GM11168 (cell line): ENCODE data around the gene SFMBT2.

Experiments
- in situ Hi-C: fragments of 300-500 bp; cut with MboI; formaldehyde crosslinking; loops from one replicate; pipeline ENCODE4 v1.12.0; 2022; ENCODE audit warnings: low sequenced_read_pairs; ENCODE audit not compliant: unreplicated experiment

The SFMBT2 gene

DNA sequence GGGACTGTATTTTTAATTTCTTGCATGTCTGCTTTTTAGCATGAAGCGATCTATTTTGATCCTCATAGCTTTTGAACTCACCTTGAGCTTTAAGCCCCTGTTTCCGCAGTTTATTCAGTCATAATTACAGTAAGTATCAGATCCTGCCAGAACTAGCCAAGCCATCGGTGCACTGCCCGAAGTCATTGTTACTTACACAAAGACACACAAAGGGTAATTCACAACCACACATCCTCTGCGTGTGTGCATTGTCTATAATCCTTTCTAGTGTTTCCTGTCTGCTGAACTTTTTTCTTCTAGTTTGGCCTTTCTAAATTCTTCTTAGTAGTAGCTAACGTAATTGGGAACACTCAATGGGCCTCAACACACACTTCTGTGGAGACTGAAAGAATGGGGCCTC, 133.0 kb downstream of the SFMBT2 start:
- in situ Hi-C loops, result no loop called here

DNA sequence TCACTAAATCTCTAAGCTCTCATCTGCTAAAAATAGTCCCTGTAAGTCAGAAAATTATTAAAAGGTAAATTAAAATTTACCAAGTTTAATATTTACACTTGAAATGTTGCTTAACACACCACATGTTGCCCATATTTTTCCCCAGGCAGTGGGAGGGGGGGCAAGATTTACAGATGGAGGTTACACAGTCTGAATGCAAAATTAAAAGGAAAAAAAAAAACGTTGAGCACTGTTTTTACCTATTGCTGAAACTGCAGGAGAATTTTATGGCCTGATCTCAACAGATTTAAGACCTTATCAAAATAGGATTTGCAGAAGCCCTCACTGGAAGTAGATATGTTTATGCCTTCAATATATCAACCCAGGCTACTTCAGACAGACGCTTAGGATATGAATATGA, 133.4 kb downstream of the SFMBT2 start:
- in situ Hi-C loops, result no loop called here

DNA sequence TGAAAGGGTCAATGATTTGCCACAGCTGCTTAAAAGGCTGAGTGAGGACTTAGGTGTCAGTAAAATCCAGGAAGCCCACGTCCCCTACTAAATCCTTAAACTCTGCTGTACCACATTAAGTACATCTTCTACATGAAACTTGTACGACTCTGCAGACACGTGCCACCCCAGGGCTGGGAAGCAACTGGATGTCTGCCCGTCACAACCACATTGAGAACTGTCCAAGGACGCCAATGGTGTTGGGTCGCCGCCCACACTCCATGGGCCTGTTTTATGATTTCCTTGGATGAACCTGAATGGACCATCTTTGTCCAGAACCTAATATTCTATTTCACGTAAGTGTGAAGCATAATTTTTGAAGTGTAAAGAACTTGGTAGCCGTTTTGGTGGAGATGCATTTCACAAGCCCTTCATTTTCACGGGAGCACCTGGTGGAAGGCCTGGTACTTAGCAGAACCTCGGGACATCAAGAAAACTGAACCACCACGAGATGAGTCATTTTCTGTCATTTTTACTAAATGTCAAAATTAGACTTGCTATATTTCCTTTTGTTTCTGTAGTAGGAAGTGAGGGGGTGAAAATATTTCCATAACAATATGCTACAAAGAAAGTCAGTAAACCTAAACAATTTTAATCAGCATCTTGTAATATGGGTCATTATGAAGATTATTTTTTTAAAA, 134.9 kb downstream of the SFMBT2 start:
- in situ Hi-C loops, result no loop called here

DNA sequence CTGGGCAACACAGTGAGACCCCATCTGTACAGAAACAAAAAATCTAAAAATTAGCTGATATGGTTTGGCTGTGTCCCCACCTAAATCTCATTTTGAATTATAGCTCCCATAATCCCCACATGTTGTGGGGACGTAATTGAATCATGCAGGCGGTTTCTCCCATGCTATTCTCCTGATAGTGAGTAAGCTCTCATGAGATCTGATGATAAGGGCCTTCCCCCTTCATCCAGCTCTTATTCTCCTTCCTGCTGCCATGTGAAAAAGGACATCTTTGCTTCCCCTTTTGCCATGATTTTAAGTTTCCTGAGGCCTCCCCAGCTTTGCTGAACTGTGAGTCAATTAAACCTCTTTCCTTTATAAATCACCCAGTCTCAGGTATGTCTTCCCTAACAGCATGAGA, 136.5 kb downstream of the SFMBT2 start:
- in situ Hi-C loops, result no loop called here

DNA sequence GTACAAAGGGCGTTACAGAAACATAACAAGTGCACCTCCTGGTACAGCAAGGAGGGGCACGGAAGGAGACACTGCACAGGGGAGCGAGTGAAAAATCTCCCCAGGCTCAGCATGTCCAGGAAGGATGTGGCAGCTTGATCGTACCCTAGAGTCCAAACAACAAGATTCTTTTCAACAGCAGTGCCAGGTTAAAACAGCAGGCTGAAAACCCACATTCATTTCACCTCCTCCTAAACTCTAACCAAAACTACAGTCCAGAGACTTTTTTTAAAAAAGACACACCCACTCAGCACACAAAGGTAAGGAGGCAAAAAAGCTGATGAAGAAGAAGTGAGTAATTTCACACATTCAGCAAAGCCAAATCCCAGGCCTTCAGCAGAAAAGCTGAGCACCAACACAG, 138.8 kb downstream of the SFMBT2 start:
- in situ Hi-C loops, result no loop called here

DNA sequence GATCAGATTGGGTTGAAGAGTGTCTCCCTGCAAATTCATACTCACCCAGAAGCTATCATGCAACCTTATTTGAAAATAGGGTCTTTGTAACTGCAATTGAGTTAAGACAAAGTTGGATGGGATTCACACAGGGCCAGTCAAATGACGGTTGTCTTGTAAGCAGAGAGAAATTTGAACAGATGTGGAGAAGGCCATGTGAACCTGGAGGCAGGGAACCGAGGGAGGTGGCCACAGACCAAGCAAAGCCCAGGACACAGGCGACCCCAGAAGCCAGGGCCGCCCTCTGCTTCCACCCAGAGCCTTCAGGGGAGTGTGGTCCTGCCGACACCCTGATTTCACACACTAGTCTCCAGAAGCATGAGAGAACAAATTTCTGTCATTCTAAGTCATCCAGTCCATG, 140.8 kb downstream of the SFMBT2 start:
- in situ Hi-C loops, result no loop called here

DNA sequence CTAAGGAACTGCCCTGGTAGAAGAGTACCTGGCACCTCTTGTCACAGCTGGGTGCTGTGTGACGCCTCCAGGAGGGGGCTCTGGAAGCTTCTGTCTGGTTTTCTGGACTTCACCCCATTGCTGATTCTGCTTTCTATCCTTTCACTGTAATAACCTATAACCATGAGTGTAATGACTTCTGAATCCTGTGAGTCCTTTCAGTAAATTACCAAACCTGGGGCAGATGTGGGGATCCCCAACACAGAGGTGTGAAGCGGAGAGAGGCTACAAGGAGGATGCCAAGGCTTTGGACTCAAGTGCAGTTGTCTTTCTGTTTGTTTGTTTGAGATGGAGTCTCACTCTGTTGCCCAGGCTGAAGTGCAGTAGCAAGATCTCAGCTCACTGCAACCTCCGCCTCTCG, 143.7 kb downstream of the SFMBT2 start:
- in situ Hi-C loops, result no loop called here

DNA sequence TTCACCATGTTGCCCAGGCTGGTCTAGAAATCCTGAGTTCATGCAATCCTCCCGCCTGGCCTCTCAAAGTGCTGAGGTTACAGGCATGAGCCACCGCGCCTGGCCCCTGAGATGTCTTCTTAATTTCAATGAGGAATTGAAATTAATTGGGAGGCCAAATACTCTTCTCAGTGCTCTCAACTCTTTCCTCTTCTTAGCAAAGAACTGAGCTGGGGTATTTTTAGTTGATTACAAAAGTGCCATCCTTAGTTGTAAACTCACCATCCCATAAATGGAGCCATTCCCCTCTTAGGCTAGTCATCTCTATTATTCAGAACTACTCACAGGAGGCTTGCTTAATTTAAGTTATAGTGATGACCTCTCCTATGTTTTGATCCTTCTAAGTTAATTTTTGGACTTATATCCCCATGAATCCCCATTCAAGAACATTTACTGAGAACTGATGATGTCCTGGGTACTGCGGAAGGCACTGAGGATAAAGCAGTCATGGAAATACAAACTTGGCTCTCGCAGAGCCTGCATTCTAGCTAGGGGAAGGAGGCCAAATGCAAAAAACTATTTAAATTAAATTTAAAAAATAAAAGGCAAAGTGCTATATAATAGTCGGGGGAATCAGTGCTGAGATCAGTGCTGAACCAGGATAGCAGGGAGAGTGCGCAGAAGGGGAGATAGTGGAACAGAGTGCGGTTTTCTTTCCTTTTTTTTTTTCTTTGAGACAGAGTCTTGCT, 145.3 kb downstream of the SFMBT2 start:
- in situ Hi-C loops, result no loop called here

DNA sequence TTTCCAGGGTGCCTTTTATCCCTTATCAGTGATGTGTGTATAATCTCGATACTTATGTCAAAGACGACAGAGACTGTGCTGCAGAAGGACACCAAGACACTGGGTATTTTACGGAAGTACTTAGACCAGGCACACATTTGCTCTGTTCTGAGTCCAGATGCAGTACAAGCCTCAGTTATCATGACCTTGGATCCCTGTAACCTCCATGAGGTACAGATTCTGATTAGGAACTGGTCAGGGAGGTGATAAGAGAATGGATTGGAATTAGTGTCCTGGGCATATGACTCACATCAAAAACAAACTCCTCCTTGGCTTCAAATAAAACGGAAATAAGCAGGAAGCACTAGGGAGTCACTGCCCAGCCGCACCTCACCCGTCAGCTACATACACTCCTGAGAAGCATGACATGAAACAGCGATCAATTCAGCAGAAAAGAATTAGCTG, 146.5 kb downstream of the SFMBT2 start:
- in situ Hi-C loops, result no loop called here

DNA sequence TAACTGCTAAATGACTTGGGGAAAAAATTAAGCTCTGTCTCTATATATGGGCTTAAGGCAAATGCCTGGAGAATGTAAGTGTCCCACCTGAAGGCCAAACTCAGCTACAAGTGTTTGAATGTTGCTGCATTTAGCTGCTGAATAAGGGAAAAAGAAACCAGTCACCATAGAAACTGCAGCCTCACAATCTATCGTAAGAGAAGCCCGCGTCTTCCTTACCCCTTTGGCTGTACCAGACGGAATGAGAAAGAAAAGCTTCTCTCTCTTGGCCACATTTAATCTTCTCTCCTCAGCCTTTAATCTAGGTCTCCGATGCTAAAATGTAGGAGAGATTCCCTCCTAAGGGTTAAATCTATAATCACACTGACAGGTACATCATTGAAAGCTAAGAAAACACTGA, 147.2 kb downstream of the SFMBT2 start:
- in situ Hi-C loops, result no loop called here

DNA sequence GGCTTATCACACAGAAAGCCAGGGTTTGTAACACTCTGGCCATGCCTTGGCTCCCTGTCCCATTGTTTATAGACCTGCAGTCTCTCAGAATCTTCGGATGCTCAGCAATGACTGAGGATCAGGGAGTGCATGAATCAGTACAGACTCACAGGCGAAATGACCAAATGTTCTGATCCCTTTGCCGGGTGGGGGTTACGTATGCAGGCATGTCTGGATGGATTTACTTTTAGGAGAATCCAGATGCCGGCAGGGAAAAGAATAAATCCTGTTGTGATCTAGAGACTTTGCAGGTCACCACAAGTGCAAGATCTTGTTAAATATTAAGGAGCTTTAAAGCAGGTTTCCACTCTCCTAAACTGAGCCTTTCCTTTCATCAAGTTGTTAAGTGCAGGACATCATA, 149.5 kb downstream of the SFMBT2 start:
- in situ Hi-C loops, result no loop called here

DNA sequence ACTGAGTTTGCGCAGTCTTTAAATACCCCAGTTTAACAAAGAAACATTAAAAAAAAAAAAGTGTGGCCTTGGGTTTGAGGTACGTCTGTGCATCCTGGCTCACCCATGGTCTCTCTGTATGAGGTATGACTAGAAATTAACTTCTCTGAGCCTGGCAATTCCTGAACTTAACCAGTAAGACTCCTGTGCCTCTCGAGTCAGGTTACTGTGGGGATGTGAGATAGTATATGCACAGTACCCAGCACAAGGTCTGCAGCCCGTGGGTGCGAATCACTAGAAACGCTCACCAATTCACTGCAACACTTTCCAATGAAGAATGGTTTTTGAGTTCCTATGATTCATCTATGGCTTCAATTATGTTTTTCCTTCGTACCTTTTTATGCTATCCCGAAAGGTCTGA, 149.9 kb downstream of the SFMBT2 start:
- in situ Hi-C loops, result no loop called here

DNA sequence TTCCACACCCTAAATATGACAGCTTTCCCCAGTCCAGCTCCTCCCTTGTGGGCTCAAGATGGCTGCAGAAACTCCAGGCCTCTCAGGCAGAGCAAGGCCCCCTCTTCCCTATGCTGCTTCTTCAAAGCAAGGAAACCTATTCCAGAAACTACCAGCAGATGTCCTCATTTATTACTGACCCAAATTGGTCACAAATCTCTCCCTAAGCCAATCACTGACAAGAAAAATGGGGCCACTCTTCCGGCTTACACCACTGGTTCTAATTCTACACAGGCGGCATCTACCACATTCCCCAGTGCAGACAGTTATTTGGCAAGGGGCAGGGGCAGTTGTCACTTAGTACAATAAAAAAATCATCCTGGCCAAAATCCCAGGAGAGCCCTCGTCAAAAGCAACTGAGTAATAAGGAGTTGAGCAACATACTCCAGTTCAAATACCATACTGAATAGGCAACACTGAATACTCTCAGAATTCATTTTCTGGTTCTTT, 150.4 kb downstream of the SFMBT2 start:
- in situ Hi-C loops, result no loop called here

DNA sequence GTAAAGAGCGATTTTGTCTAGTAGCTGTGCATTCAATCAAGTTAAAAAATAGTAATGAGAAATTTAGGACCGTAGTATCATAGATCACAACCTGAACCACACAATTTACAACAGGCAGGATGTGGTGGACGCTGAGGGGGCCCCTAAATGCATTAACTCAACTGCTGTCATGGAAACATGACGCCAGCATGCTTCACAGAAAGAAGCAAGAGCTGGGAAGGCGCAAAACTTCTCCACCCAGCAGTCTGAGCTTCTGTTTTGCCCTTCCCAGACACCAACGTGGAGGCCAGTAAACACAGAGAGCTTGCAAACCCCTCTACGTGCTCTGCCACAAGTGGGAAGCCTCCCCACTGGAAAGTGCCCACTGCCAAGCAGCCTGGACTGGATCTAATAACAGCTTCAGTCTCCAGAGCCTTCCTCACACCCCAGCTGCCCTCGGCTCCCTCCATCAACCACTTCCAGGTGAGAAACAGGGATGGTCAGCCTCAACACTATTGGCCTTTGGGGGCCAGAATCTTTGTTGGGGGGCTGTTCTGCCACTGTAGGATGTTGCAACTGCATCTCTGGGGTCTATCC, 151.8 kb downstream of the SFMBT2 start:
- in situ Hi-C loops, result no loop called here

DNA sequence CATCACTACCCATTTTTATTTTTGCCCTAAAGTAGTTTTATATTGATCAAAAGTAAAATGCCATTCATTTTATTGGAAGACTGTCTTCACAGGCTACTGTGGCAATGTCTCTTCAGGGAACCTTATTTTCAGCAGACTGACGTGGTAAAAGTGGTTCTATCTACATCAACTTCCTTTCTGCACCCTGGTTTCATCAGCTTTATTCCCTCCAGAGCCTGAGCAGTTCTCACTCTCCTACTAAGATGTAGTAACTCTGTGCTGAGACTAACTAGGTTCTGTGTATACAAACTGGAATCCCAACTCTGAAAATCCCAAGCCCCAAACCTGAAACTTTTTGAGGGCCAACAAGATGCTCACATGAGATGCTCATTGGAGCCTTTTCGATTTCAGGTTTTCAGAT, 155.3 kb downstream of the SFMBT2 start:
- in situ Hi-C loops, result no loop called here

DNA sequence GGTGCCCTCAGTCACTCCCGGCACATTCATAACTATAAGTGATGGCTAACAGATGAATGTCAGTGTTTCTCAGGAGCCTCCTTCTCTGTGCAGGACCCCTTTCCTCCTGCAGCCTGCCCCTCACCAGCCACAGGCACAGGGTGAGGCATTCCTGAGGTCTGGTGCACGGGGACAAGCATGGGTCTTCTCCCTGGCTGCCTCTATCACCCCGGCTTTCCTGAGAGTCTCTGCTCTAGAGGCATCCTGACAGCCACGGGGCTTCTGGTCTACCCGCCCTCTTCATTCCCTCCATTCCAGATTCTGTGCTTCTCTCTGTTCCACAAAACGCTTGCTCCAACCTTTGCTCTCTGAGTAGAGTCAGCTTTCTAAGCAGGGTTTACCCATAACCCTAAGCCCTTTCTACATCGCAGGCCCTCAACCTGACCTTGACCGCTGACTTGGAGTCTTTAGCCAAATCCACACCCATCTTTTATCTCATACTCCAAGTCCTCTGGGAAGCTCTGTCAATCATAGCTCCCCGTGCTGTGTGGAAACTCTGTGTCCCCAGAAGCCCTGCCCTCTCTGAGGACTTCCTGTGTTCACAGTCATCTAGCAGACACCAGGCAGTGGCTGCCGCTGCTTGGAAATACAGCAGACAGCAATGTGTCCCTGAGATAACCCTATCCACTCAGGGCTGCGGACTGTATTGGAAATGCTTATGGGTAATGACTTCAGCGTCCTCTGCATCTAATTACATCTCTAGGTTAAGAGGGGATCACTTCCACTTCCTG, 159.0 kb downstream of the SFMBT2 start:
- in situ Hi-C loops, result no loop called here

DNA sequence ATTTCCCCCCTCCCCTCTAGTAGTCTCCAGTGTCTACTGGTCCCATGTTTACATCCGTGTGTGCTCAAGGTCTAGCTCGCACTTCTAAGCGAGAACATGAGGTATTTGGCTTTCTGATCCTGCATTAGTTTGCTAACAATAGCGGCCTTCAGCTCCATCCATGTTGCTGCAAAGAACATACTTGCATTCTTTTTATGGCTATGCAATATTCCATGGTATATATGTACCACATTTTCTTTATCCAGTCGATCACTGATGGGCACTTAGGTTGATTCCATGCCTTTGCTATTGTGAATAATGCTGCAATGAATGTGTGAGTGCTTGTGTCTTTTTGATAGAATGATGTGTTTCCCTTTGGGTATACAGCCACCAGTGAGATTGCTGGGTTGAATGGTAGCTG, 160.6 kb downstream of the SFMBT2 start:
- in situ Hi-C loops, result no loop called here

DNA sequence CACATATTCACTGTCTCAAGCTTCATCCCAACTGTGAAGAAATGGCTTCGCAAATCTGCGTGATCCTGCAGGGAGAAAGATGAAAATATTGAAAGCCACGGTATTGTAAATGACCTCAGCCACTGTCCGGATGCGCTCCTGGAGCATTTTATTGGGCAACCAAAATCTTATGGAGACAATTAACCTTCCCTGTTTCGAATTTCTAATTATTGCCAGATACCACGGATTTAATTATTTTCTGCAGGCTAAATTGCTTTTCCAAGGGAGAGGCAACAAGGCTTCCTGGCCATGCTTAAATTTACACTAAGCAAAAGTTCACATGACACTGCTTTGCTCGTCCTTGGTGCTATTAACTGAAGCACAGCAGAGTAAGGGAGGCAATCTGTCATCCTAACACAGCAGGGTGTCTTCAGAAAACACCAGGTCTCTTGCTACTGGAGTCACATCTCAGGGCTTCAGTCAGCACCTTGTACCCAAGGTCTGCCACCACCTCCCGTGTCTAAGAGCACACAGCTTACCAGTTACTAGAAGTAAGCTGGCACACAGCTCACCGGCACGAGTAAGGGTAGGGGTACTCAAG, 162.2 kb downstream of the SFMBT2 start:
- in situ Hi-C loops, result no loop called here

DNA sequence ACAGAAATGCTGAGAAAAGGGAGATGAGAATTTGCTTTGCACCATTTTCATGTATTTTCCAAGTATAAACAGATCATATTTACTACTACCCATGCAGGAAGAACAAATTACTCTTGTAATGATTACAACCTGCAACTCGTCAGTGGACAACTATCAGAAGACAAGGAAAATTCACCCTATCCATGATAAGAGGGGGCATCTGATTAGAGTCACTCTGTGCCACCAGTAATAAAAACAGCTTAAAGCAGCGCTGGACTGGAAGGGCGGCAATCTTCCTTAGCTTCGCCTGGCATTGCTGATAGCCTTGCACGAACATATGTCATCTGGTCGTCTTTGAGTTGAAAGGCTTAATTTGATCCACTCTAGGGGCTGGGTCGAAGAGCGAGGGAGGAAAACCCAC, 162.7 kb downstream of the SFMBT2 start:
- in situ Hi-C loops, result no loop called here

DNA sequence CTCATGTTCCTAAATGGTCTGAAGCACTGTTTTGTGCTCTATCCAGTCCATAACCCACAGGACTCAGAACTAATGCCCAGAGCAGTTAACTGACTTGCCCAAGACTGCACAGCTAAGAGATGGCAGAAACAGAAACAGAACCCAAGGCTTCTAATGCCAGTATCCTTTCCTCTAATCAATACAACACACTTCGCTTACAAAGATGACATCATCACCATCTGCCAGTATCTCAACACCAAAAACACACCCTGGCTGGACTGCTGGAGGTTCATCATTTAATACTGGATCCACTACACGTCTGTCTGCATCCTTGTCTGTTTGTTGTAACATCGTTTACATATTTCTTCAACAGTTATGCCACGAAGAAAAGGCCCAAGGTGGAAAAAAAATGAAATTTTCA, 165.3 kb downstream of the SFMBT2 start:
- in situ Hi-C loops, result no loop called here
